Psoas muscle (tissue), 8 donors: ENCODE data around the gene DPP8. TPM values are rescaled to one million over a fixed set of nuclear protein-coding genes. Genes with fewer than 3 reads are reported as not detected.

Experiments used
- ATAC-seq, 4 donors: fragments of 200-7000 bp; cut with Tn5 transposase; one replicate each; pipeline ENCODE4 v1.9.1; 2020; ENCODE audit warnings: moderate library complexity in 3 of 4, mild to moderate bottlenecking in 2 of 4
- DNase-seq, 2 donors: peaks; one replicate each; pipeline ENCODE4 v3.0.0-alpha.2; 2020
- H3K27ac ChIP-seq: fragments of 200-600 bp; one replicate; pipeline ENCODE4 v1.8.0; 2022
- H3K27me3 ChIP-seq, 3 donors: fragments of 200-600 bp in 1 of 3; one replicate each; pipeline versions ENCODE4 v1.6.1 to v1.8.0; 2013 to 2022; ENCODE audit warnings: low read length in 2 of 3, mild to moderate bottlenecking in 2 of 3, moderate library complexity in 1 of 3; ENCODE audit not compliant: insufficient read depth in 3 of 3
- H3K36me3 ChIP-seq, 2 donors: fragments of 200-600 bp in 1 of 2; one replicate each; pipeline versions ENCODE4 v1.6.1 to v1.8.0; 2013 to 2022; ENCODE audit warnings: low read depth in 1 of 2, mild to moderate bottlenecking in 1 of 2, moderate library complexity in 1 of 2; ENCODE audit not compliant: insufficient read depth in 1 of 2
- H3K4me1 ChIP-seq: fragments of 200-600 bp; one replicate; pipeline ENCODE4 v1.8.0; 2022
- H3K4me3 ChIP-seq: fragments of 200-600 bp; one replicate; pipeline ENCODE4 v1.8.0; 2022; ENCODE audit warnings: mild to moderate bottlenecking
- H3K9me3 ChIP-seq: fragments of 200-600 bp; one replicate; pipeline ENCODE4 v1.8.0; 2022
- WGBS, 3 donors: extraction: QIAGEN DNeasy Blood & Tissue Kit; methylation state at CpG; one replicate each; pipeline versions ENCODE4 v1.1.6 to v1.1.7; 2013; 5-methylcytosine and 5-hydroxymethylcytosine counted together
- intact Hi-C, 2 donors: fragments of 100-400 bp; cut with DNase I; formaldehyde crosslinking; loops; one replicate each; pipeline versions ENCODE4 v1.11.0 to v1.14.2; 2022
- polyA plus RNA-seq, 3 donors: library from polyadenylated mRNA; stranded (reverse); fragments of 200-250 nt; gene quantifications; one replicate each; pipeline ENCODE4 v1.2.3, GENCODE V29; 2013
- total RNA-seq, 4 donors: library from RNA; stranded (reverse); fragmentation: NEBNext Ultra II Directional in 2 of 4; extraction: Animal tissue kit (Norgen Biotek cat#: 25700) in 2 of 4; gene quantifications; one replicate each; pipeline versions ENCODE4 v1.2.1 to v1.2.4, GENCODE V29; 2021 to 2023
- TF ChIP-seq, protein P1 (sequence below): fragments of 200-600 bp; IDR thresholded peaks from one replicate; pipeline ENCODE4 v1.8.0; 2022; ENCODE audit warnings: antibody characterized with exemption
- donor health status: healthy with polysubstance abuse.
- donor health status: DM: no; HTN: no; CAD: no; lungs with moderate emphysema.
- donor health status: Bipolar disorder and iron deficiency.
- donor health status: healthy.
- donor health status: DM: yes; HTN: yes; CAD: no.
- donor health status: DM: no; HTN: no; CAD: no.
- donor health status: DM: no; HTN: no; CAD: no.
- donor health status: DM: yes; HTN: yes; CAD: no.

DPP8 gene
- total and polyA plus RNA-seq, 7 donors, result 9.1 to 39.6 (median 31.5) TPM

GRCh38 chr15:65411465-65412071 lies 105.9 kb downstream of the DPP8 start:
- WGBS, 3 donors, result 58 to 66% (median 61%) methylated on average over 5 of the region's 5 CpGs

GRCh38 chr15:65410972-65411371 lies 106.5 kb downstream of the DPP8 start:
- H3K36me3 ChIP-seq, result no peaks in the 10 kb centered on the region
- peak overlapping the region; percentile 33 for H3K27ac ChIP-seq
- DNase-seq, result no peak
- no peak for ATAC-seq
- no peak overlapping the region for H3K4me3 ChIP-seq
- TF ChIP-seq, protein P1, sequence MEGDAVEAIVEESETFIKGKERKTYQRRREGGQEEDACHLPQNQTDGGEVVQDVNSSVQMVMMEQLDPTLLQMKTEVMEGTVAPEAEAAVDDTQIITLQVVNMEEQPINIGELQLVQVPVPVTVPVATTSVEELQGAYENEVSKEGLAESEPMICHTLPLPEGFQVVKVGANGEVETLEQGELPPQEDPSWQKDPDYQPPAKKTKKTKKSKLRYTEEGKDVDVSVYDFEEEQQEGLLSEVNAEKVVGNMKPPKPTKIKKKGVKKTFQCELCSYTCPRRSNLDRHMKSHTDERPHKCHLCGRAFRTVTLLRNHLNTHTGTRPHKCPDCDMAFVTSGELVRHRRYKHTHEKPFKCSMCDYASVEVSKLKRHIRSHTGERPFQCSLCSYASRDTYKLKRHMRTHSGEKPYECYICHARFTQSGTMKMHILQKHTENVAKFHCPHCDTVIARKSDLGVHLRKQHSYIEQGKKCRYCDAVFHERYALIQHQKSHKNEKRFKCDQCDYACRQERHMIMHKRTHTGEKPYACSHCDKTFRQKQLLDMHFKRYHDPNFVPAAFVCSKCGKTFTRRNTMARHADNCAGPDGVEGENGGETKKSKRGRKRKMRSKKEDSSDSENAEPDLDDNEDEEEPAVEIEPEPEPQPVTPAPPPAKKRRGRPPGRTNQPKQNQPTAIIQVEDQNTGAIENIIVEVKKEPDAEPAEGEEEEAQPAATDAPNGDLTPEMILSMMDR, result no peak
- no peaks in the 10 kb centered on the region for H3K9me3 ChIP-seq
- intact Hi-C loops, result no loop called here
- H3K27me3 ChIP-seq, result no peaks in the 10 kb centered on the region
- 66 to 78% (median 68%) methylated on average over 10 of the region's 10 CpGs for WGBS, 3 donors
- peaks cover 43% of the 10 kb centered on the region for H3K4me1 ChIP-seq

More at GRCh38 chr15:65411465-65412071, 105.9 kb downstream of the DPP8 start:
- DNase-seq (no peak), ATAC-seq (no peak)
- Histone ChIP-seq H3K4me1 (peaks cover 43% of the 10 kb centered on the region), H3K27ac (peak overlapping the region; percentile 82), H3K9me3 (no peaks in the 10 kb centered on the region), H3K36me3 (no peaks in the 10 kb centered on the region), H3K27me3 (no peaks in the 10 kb centered on the region), H3K4me3 (no peak overlapping the region)
- TF ChIP-seq, protein P1, result no peak
- intact Hi-C loops, result no loop called here

GRCh38 chr15:65410036-65410435 lies 107.5 kb downstream of the DPP8 start:
- WGBS, 3 donors, result 59 to 69% (median 60%) methylated on average over 11 of the region's 11 CpGs
- Histone ChIP-seq H3K27ac (peak overlapping the region; percentile 78), H3K4me1 (peaks cover 45% of the 10 kb centered on the region)

DNA sequence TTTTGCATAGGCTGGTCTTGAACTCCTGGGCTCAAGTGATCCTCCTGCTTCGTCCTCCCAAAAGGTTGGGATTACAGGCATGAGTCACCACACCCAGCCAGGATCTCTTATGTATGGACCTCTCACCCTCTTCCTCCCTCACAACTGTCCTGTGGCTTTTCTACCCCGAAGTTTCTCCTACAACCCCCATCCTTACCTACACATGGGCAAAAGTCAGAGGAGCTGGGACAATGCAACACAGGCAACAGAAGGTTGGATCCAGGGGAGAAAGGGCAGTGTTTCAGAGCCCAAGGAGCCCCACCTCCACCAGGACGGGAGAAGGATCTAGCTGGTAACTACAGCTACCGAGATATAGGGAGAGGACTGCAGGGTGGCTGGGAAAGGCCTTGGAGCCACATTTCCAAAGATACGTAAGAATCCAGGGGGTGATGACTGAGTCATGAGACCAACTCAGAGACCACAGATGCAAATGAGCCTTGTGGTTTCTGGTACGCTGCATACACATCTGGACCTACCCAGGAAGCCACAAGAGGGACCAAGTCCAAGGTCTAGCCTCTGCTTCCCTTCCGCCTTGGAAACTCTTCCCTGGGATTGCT lies 108.4 kb downstream of the DPP8 start:
- TF ChIP-seq, protein P1, result no peak
- intact Hi-C loops, result no loop called here
- no peak for ATAC-seq

More at GRCh38 chr15:65410036-65410435, 107.5 kb downstream of the DPP8 start:
- TF ChIP-seq, protein P1, result no peak
- no peaks in the 10 kb centered on the region for H3K27me3 ChIP-seq
- ATAC-seq (no peak), DNase-seq (no peak)
- no peak overlapping the region for H3K4me3 ChIP-seq
- no peaks in the 10 kb centered on the region for H3K36me3 ChIP-seq
- intact Hi-C loops, result no loop called here
- no peaks in the 10 kb centered on the region for H3K9me3 ChIP-seq

More for the DNA sequence above, 108.4 kb downstream of the DPP8 start:
- Histone ChIP-seq H3K4me3 (no peak overlapping the region), H3K36me3 (no peaks in the 10 kb centered on the region), H3K27ac (peak overlapping the region; percentile 78), H3K27me3 (no peaks in the 10 kb centered on the region), H3K4me1 (peaks cover 36% of the 10 kb centered on the region), H3K9me3 (no peaks in the 10 kb centered on the region)
- DNase-seq, result peak in 1 of 2 donors; percentile 35
- WGBS, 3 donors, result 77 to 90% (median 80%) methylated on average over 7 of the region's 7 CpGs
